ENCODE results near the gene CABP7.
A peak's percentile ranks its signal among the peaks of the same experiment; 100 is the strongest.

CABP7 gene

DNA sequence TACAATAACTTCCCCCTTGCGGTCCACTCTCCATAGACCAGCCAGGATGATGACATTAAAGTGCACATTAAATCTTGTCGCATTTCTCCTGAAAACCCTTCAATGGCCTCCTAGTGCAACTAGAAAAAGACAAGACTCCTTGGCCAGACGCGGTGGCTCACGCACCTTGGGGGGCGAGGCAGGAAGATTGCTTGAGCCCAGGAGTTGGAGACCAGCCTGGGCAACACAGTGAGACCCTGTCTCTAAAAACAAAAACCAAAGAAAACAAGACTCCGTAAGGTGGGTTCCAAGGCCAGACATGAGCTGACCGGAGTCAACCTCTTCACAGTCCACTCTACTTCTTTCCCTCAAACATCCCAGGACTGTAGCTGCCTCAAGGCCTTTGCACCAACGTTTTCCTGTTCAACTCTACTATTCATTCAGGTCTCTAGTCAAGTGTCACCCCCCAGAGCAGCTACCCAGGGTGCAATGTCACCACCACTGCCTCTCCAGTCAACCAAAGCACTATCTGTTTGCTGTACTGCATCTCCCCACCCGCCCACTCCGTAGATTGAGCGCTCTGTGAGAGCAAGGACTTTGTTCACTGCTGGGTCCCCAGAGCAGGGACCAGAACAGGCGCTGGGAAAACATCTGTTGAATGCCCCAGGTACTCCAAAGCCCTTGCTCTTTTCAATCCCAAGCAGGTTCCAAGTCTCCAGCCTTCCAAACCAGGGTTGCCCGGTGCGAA is 46.3 kb downstream of the CABP7 start:
- DNase-seq (ENCODE audit: low read depth), result no peak
- TF ChIP-seq, protein P1, sequence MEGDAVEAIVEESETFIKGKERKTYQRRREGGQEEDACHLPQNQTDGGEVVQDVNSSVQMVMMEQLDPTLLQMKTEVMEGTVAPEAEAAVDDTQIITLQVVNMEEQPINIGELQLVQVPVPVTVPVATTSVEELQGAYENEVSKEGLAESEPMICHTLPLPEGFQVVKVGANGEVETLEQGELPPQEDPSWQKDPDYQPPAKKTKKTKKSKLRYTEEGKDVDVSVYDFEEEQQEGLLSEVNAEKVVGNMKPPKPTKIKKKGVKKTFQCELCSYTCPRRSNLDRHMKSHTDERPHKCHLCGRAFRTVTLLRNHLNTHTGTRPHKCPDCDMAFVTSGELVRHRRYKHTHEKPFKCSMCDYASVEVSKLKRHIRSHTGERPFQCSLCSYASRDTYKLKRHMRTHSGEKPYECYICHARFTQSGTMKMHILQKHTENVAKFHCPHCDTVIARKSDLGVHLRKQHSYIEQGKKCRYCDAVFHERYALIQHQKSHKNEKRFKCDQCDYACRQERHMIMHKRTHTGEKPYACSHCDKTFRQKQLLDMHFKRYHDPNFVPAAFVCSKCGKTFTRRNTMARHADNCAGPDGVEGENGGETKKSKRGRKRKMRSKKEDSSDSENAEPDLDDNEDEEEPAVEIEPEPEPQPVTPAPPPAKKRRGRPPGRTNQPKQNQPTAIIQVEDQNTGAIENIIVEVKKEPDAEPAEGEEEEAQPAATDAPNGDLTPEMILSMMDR (IDR thresholded peaks at IDR 0.05; ENCODE audit: low read depth, low read length, missing control alignments), result no peak
- in situ Hi-C loops (cut with HindIII; ENCODE audit: low sequenced_read_pairs), result no loop called here
- H3K4me3 ChIP-seq (ENCODE audit: low read depth, low read length), result peak overlapping the region; percentile 100

DNA sequence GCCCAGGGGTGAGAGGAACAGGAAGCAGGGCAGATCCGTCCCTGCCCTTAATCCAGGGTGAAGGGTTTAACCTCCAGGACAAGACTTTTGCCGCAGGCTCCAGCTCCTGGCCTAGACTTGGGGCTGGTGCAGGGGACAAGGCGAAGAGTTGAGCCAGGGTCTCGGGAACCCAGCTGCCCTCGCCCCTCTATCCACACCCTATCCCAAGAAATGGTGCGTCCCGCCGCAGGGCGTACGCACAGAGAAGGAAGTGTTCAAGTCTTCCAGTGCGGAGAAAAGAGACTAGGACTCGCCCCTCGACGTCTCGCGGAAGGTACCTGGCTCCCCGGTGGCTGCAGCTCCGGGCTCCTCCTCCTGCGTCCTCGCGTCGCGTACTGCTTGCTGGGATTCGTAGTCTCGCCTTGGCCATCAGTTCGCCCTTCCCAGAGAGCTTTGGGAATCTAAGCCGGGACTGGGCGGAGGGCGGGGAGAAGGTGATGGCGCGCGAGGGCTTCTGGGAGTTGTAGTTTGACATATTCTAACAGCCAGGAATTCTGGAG is 46.9 kb downstream of the CABP7 start, which contains the start of gene ZMAT5:
TSS of gene ZMAT5 (minus strand) at position 376 of the 539 bp plus-strand sequence. CDS start 18,463 bp downstream, outside the sequence.
- H3K4me3 ChIP-seq (ENCODE audit: low read depth, low read length), result peak within 1 kb of the TSS; percentile 100
- TF ChIP-seq, protein P1 (IDR thresholded peaks at IDR 0.05; ENCODE audit: low read depth, low read length, missing control alignments), result no peak
- in situ Hi-C loops (cut with HindIII; ENCODE audit: low sequenced_read_pairs), result no loop called here
- peak; percentile 93 for DNase-seq (ENCODE audit: low read depth)

DNA sequence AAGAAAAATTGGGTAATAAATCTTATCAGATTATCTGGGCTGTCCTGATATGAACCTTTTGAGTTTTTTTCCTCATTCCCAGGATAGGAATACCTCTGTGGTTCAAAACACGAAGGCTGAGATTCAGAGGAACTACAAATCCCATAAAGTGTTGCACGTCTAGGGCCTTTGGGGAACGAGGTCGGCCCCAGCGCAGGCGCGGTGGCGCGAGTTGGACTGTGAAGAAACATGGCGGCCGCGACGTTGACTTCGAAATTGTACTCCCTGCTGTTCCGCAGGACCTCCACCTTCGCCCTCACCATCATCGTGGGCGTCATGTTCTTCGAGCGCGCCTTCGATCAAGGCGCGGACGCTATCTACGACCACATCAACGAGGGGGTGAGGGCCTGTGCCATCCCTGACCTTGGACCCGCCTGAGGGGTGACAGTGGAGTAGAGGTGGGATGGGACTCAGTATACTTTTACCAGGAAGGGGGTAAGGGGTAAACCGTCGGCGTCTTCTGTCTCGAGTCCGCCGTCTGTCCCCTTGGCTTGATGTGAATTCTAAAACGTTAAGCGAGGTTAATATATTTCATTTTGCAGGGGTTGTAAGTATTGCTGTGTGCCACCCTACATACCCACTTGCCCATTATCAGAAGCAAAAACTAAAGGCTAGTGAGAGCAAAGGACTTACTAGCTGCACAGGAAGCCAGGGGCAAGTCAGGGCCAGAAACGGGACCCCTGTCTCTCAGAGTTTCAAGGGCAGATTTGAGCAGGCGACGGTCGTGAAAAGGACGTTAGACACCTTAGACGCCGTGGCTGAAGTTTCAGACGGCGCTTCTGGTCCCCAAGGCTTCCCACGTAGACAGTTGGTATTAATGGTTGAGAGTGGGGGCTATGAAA is 47.6 kb downstream of the CABP7 start, which contains the start of gene UQCR10:
TSS of gene UQCR10 (plus strand) at position 199 of the 881 bp plus-strand sequence. CDS start at position 229, 30 bp downstream.
- peak within 1 kb of the TSS; percentile 100 for H3K4me3 ChIP-seq (ENCODE audit: low read depth, low read length)
- TF ChIP-seq, protein P1 (IDR thresholded peaks at IDR 0.05; ENCODE audit: low read depth, low read length, missing control alignments), result no peak
- peak; percentile 80 for DNase-seq (ENCODE audit: low read depth)
- in situ Hi-C loops (cut with HindIII; ENCODE audit: low sequenced_read_pairs), result no loop called here

DNA sequence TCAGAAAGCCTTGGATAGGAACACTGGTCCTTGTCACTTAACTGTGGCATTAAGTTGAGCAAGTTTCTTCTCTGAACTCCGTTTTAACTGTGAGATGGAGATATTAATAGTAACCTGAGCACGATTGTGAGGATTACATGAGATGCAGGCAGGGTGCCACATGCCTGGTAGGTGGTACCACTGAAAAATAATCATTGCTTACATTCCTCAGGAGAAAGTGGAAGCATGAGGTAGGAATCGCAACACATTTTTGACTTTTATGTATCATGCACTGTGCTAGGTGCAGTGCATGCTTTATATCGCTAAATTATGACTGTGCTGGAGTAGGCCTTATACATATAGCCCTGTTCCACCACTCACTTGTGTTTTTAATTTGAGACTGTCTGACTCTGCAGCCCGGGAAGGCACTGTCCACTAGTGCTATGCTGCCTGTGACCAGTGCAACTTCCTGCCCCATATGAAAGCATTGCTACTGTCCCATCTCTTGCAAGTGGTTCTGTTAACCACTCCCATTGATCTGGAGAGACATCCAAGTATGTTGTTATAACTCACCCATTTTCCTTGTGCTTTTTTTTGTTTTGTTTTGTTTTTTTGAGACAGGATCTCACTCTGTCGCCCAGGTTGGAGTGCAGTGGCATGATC is 48.4 kb downstream of the CABP7 start:
- DNase-seq (ENCODE audit: low read depth), result no peak
- in situ Hi-C loops (cut with HindIII; ENCODE audit: low sequenced_read_pairs), result no loop called here
- H3K4me3 ChIP-seq (ENCODE audit: low read depth, low read length), result peak overlapping the region; percentile 100
- TF ChIP-seq, protein P1 (IDR thresholded peaks at IDR 0.05; ENCODE audit: low read depth, low read length, missing control alignments), result no peak

DNA sequence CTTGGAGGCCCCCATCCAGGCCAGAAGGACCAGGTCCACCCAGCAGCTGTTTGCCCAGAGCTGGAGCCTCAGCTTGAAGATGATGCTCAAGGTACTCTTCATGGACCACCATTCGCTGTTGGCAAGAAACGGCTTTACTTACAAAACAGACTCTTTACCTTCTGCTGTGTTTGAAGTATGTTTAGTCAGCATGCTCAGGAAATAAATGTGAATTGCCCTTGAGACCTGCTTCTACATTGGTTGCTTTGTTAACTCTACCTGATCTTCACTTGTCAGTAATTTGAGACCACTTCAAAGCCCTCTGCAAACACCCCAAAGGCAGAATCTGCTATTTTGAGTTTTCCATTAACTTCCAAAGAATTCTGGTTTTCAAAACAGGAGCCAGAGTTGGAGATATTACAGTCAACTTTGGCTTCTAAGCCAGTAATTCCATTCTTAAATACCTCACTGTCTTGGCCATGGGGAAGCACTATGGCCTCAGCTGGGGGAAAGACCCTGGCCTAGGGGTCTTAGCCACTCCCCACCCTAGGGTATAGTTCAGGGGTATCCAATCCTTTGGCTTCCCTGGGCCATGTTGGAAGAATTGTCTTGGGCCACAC is 50.0 kb downstream of the CABP7 start:
- no peak for DNase-seq (ENCODE audit: low read depth)
- H3K4me3 ChIP-seq (ENCODE audit: low read depth, low read length), result no peak overlapping the region
- in situ Hi-C loops (cut with HindIII; ENCODE audit: low sequenced_read_pairs), result no loop called here
- TF ChIP-seq, protein P1 (IDR thresholded peaks at IDR 0.05; ENCODE audit: low read depth, low read length, missing control alignments), result no peak
